Measurements from ENCODE around the gene TBX18.

DNA sequence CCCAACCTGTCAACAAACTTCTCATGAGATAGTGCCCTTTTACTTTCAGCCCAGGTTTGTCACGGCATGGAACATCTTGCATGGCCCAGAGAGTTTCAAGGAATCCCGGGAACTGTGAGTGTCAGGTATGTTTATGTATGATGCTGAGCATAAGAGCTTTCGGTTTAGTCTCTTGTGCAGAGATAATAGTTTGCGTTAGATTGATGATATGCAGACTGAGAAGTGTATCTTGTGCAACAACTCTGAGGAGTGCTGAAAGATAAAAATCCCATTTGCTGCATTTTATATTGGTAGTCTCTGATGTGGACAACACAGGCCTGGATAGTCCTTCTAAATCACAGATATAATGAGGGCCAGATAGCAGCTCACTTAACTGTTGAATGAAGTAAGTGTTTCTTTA, 99.0 kb downstream of the TBX18 start:
- TF ChIP-seq, protein P1, sequence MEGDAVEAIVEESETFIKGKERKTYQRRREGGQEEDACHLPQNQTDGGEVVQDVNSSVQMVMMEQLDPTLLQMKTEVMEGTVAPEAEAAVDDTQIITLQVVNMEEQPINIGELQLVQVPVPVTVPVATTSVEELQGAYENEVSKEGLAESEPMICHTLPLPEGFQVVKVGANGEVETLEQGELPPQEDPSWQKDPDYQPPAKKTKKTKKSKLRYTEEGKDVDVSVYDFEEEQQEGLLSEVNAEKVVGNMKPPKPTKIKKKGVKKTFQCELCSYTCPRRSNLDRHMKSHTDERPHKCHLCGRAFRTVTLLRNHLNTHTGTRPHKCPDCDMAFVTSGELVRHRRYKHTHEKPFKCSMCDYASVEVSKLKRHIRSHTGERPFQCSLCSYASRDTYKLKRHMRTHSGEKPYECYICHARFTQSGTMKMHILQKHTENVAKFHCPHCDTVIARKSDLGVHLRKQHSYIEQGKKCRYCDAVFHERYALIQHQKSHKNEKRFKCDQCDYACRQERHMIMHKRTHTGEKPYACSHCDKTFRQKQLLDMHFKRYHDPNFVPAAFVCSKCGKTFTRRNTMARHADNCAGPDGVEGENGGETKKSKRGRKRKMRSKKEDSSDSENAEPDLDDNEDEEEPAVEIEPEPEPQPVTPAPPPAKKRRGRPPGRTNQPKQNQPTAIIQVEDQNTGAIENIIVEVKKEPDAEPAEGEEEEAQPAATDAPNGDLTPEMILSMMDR (IDR thresholded peaks at IDR 0.05) = no peak
- TF ChIP-seq POLR2A (IDR thresholded peaks at IDR 0.05) = no peak
